T47D (cell line): Measurements from ENCODE around the gene METTL8.
"Not testable (repeated sequence)": the region's sequence is repeated elsewhere in the genome, so short reads cannot be mapped to it uniquely, and the experiment has no call there.

Source experiments
- DNase-seq, 2 experiments: peaks; one replicate each; pipeline versions ENCODE4 v3.0.0 to v3.0.0-alpha.2; 2011 to 2012; ENCODE audit warnings: low read depth in 1 of 2, low spot score in 1 of 2
- JUND ChIP-seq: IDR thresholded peaks from 2 replicates; pipeline ENCODE4 v1.6.1; 2012; ENCODE audit warnings: low read depth
- in situ Hi-C: cut with HindIII; loops from 2 replicates; pipeline ENCODE4 v1.10.0; 2016; ENCODE audit warnings: low sequenced_read_pairs, low pct_unique_long_range_greater_than_20kb

Gene METTL8

GRCh38 chr2:171320208-171320621, 113.6 kb downstream of the METTL8 start:
- no peak for TF ChIP-seq JUND
- in situ Hi-C loops = no loop called here
- DNase-seq = no peak

GRCh38 chr2:171319164-171319810, 114.5 kb downstream of the METTL8 start:
- in situ Hi-C loops = no loop called here
- DNase-seq = no peak
- no peak for TF ChIP-seq JUND

DNA sequence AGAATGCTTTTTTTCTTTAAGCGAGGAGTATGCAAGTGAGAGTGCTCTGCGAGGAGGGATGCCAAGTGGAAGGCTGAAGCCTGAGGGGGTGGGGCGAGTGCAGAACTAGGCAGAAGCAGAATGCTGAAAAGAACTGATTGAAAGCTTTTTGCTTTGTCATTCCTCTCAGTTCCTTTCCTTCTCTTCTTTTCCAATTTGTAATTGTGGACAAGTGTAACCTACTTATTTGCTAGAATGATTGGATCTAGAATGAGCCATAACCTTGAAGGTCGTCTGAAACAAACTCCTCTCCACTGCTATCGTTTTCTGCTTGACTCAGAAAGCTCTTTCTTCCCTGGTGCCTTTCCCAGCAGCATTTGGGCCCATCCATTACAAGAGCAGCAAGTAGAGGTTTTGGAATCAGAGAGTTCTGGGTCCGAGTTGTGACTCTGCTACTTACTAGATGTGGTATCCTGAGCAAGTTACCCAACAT, 115.3 kb downstream of the METTL8 start:
- in situ Hi-C loops = no loop called here
- TF ChIP-seq JUND = no peak

DNA sequence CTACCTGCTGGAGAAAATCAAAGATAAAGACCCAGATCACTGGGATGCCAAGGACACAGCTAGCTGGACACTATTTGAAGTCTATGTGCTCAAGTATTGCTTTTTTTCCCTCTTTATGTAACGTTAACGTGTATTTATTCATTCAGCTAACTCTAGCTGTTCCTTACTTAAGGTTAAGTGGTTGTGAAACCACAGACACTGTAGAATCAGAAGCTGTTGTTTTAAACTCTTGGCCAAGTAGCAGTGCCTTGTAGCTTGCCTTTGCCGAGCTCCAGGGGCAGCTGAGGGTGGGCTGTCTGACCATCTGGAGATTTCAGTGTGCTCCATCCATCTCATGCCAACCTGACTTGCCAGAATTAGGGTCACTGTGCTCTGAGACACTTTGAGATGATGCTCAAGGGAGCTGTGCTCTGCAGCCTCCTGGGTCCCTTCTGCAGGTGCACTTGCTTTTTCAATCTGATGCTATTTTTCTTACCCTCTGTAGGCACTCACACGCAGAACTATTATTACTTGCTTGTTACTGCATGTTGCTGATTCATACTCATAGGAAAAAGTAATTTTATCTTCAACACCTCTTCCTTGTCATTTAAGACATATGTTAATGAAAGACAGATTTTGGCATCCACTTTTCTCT, 116.2 kb downstream of the METTL8 start:
- TF ChIP-seq JUND = no peak
- in situ Hi-C loops = no loop called here
- DNase-seq = no peak

More for the DNA sequence above, 115.3 kb downstream of the METTL8 start:
- no peak for DNase-seq

DNA sequence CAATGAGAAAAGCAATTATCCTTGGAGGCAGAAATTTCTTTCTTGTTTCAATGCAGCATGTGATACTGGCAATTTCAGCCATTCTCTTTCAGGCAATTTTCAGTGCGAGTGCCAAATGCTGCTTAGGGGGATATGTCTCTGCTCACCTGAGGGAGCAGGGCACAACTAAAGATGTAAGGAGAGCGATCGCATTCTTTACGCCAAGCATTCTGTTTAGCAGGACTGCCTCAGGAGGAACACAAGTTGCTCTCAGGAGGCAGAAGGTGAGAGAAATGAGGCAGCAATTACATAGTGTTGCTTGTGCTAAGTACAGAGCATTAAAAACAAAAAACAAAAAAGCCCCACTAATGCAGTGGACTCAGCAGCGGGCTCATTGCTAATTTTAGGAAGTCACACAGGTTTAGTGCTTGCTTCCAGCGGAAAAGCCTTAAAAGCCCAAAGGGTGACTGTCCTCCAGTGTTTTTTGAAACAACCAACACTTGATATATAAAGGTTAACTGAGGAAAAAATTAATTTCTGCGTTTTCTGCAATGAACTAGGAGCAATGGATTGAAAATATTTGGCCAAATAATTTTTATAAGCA, 116.9 kb downstream of the METTL8 start:
- no peak for DNase-seq
- TF ChIP-seq JUND = no peak
- in situ Hi-C loops = no loop called here

DNA sequence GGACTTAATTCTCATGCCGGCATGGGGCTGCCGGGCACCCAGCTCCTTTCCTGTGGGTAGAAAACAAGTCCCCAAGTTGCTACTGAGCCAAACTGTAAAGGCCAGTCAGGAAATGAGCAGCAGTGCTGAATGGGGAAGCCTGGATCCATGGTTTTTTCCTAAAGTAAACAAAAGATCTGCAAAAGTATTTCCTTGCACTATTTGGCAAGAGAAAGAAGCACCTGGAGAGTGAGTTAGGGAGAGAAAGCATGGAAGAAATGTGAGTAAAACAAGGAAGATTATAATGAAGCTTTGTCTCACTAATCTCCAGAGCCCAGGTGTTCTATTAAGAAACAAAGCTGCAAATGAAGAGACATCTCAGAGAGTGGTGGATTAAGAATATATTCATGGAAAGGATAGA, 117.6 kb downstream of the METTL8 start:
- TF ChIP-seq JUND = no peak
- DNase-seq = no peak
- in situ Hi-C loops = no loop called here

GRCh38 chr2:171315781-171316180, 118.0 kb downstream of the METTL8 start:
- no peak for TF ChIP-seq JUND
- no peak for DNase-seq
- in situ Hi-C loops = no loop called here

DNA sequence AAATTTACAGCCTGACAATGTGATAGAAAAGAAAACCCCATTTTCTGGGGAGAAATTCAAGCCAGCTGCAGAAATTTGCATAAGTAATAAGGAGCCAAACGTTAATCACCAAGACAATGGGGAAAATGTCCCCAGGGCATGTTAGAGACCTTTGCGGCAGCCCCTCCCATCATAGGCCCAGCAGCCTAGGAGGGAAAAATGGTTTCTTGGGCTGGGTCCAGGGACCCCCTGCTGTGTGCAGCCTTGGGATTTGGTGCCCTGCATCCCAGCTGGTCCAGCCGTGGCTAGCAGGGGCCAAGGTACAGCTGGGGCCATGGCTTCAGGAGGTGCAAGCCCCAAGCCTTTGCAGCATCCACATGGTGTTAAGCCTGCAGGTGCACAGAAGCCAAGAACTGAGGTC, 121.6 kb downstream of the METTL8 start:
- in situ Hi-C loops, DNase-seq: not testable (repeated sequence)

GRCh38 chr2:171311589-171311988, 122.2 kb downstream of the METTL8 start:
- DNase-seq, in situ Hi-C loops: not testable (repeated sequence)

DNA sequence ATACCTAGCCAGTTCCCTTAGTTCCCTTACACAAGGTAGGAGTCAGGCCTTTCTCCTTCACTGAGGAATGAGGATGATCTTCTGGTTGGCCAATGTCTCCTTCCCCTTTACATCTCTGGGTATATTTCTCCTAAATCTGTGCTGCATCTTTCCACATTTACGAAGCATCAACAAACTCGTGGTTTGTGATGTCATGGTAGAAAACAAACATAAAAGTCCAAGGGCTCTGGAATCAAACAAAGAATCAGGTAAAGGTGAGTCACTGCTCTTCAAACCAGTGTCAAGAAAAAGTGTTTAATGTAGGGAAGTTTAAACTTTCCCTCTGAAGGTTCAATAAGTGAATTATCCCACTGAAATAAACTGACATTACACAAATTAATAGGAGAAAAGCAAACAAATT, 122.9 kb downstream of the METTL8 start:
- TF ChIP-seq JUND = no peak
- DNase-seq = no peak
- in situ Hi-C loops = no loop called here

- no peak for TF ChIP-seq JUND
- no peak for DNase-seq
- in situ Hi-C loops = no loop called here
Observed at GRCh38 chr2:171309455-171310286, 124.1 kb downstream of the METTL8 start.

DNA sequence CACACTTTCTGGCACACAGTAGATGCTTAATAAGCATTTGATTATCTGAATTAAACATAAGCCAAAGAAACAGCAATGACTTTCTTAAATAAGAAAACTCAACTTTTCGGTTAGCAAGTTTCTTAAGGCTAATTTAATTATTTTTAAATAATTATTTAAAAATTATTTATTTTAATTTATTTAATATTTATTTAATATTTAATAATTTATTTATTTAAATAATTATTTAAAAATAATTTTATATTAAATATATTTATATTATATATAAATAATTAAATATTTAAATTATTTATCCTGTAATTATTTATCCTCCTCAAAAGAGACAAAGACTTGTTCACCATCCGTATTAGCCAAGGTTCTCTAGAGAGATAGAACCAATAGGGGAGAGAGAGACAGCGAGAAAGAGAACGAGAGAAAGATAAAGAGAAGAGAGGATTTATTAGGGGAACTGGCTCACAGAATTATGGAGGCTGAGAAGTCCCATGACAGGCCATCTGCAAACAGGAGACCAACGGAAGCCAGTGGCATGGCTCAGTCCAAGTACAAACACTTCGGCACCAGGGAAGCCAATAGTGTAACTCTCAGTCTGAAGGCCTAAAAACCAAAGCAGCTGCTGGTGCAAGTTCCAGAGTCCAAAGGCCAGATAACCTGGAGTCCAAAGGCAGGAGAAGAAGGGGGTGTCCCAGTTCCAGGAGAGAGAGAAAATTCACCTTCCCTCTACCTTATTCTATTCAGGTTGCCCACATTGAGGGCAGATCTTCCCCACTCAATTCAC, 125.3 kb downstream of the METTL8 start:
- TF ChIP-seq JUND = no peak
- in situ Hi-C loops = no loop called here
- DNase-seq = no peak
